Heart left ventricle (tissue), 13 donors: ENCODE data around the gene TBC1D7.

Experiments used
- POLR2A ChIP-seq, 2 donors: fragments of 450-650 bp; IDR thresholded peaks; one replicate each; pipeline ENCODE4 v1.6.1; 2017; ENCODE audit warnings: antibody characterized with exemption in 2 of 2, mild to moderate bottlenecking in 2 of 2, moderate library complexity in 2 of 2
- TF ChIP-seq, protein P1 (sequence below), 12 donors: fragments of 200-600 bp; sonication (generic) in 4 of 12; IDR thresholded peaks; one replicate each; pipeline versions ENCODE4 v1.5.0 to v1.8.0; 2018 to 2022; ENCODE audit warnings: antibody characterized with exemption in 12 of 12, mild to moderate bottlenecking in 5 of 12
- donor health status: ischemic (EF 13 %, LVEDD 7.1; RV severe dilation, severe dysfunction).
- donor health status: DM: no; HTN: yes; CAD: no.
- donor health status: DM: no; HTN: no; CAD: no.
- donor health status: ischemic (EF 25% LVEDD 6.9; RV normal size, moderate dysfunction).
- donor health status: ischemic (EF 25% LVEDD 5.7; RV mildly dilated, moderate dysfunction).
- donor health status: ischemic (EF 35%, LVEDD 5.7; RV mildly dilated, moderate dysfunction).
- donor health status: nonischemic (EF 11% LVEDD 7.7; RV severe dilation, severe dysfunction).
- donor health status: DM: yes; HTN: yes; CAD: no.
- donor health status: PGD.
- donor health status: ischemic (EF 29% LVEDD 5.4; RV normal size, mild dysfunction).
- donor health status: nonischemic (EF 23%, LVEDD 6.1; RV moderate dilation, normal function).

DNA sequence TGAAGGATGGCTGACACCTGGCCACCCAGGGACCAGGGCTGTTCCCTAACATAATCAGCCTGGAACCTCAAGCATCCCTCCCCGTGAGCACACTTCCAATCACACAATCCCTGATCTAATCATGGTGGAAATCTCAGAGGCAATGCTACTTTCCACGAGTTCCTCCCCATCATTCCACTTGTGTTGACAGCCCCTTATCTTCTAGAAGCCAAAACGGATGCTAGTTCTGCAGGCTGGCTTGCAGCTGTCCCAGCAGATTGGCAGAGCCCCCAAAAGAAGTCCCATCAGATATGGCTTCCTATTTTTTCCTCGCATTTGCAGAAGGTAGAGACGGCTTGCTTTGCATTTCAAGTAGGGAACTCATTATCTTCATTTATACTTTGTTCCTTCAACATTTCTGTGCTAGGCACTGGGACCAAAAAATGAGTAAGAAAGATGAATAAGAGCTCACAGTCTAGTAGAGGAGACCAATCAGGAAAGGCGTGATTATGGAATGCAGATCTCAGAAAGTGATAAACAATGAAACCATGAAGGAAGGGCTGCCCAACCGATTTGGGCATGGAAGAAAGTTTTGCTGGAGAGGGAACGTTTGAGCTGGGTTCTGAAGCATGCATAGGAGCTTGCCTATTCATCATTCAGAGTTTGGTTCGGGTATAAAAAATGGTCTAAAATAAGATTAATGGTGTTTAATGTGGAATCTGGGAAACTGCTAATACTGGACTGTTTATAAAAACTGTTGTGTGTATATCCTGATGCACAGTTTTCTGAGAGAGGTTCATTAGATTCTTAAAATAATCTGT, 44.6 kb upstream of the TBC1D7 start:
- TF ChIP-seq, protein P1, sequence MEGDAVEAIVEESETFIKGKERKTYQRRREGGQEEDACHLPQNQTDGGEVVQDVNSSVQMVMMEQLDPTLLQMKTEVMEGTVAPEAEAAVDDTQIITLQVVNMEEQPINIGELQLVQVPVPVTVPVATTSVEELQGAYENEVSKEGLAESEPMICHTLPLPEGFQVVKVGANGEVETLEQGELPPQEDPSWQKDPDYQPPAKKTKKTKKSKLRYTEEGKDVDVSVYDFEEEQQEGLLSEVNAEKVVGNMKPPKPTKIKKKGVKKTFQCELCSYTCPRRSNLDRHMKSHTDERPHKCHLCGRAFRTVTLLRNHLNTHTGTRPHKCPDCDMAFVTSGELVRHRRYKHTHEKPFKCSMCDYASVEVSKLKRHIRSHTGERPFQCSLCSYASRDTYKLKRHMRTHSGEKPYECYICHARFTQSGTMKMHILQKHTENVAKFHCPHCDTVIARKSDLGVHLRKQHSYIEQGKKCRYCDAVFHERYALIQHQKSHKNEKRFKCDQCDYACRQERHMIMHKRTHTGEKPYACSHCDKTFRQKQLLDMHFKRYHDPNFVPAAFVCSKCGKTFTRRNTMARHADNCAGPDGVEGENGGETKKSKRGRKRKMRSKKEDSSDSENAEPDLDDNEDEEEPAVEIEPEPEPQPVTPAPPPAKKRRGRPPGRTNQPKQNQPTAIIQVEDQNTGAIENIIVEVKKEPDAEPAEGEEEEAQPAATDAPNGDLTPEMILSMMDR (IDR thresholded peaks at IDR 0.05) = no peak
- no peak for TF ChIP-seq POLR2A (IDR thresholded peaks at IDR 0.05)
